Endothelial cell of umbilical vein (primary cell): ENCODE data around the gene NPDC1. TPM values are rescaled to one million over a fixed set of nuclear protein-coding genes. Genes with fewer than 3 reads are reported as not detected.

Experiments
- BruUV-seq: library from RNA; stranded (reverse); fragments of 400-500 nt; replicated peaks from 2 replicates; lab custom pipeline; 2021; lab: Mats Ljungman, UMichigan
- CTCF ChIA-PET: fragments of 300-600, 350-600 bp; sonication (Branson Sonifier 250); formaldehyde crosslinking; loops from one replicate; lab custom pipeline; 2021; ENCODE audit warnings: antibody characterized with exemption, inconsistent platforms; lab: Charles Lee
- POLR2A ChIA-PET: fragments of 300-600, 350-600 bp; sonication (Branson Sonifier 250); formaldehyde crosslinking; loops from one replicate; lab custom pipeline; 2021; ENCODE audit warnings: antibody characterized with exemption, inconsistent platforms; lab: Charles Lee
- DNase-seq: peaks from one replicate; pipeline ENCODE4 v3.0.0-alpha.2; 2011; ENCODE audit warnings: low read depth, low spot score
- FAIRE-seq: peaks from 2 replicates; lab custom pipeline; 2011; peaks lifted over from hg19 to GRCh38; lab: Jason Lieb, UNC
- H2AFZ ChIP-seq: 2 replicates; pipeline ENCODE4 v1.6.0; 2012; ENCODE audit warnings: low read depth, low read length, control low read depth, inconsistent platforms
- H3K27ac ChIP-seq: 2 replicates; pipeline ENCODE4 v1.5.1; 2011; ENCODE audit warnings: low read depth, mild to moderate bottlenecking, control low read depth, low read length, moderate library complexity; ENCODE audit not compliant: insufficient read depth
- H3K27me3 ChIP-seq, 2 experiments: 2 replicates each; pipeline versions ENCODE4 v1.6.0 to v1.6.1; 2011; ENCODE audit warnings: low read length in 2 of 2, mixed read lengths in 1 of 2; ENCODE audit not compliant: control insufficient read depth in 2 of 2, insufficient read depth in 2 of 2
- H3K36me3 ChIP-seq, 2 experiments: 2 replicates in 1 of 2; 3 replicates in 1 of 2; pipeline ENCODE4 v1.5.1; 2011; ENCODE audit warnings: low read length in 2 of 2, mild to moderate bottlenecking in 1 of 2, moderate library complexity in 1 of 2; ENCODE audit not compliant: control insufficient read depth in 2 of 2, insufficient read depth in 2 of 2; ENCODE audit errors: extremely low read depth in 1 of 2
- H3K4me1 ChIP-seq: 3 replicates; pipeline ENCODE4 v1.5.1; 2011; ENCODE audit warnings: mild to moderate bottlenecking, low read length; ENCODE audit not compliant: control insufficient read depth, insufficient read depth; ENCODE audit errors: extremely low read depth
- H3K4me2 ChIP-seq: 2 replicates; pipeline ENCODE4 v1.6.1; 2011; ENCODE audit warnings: low read length, control low read depth, mixed read lengths; ENCODE audit not compliant: insufficient read depth
- H3K4me3 ChIP-seq, 3 experiments: fragments of 200-600 bp in 1 of 3; sonication (generic), shearing (Covaris generic) in 1 of 3; replicated peaks in 1 of 3; 2 replicates each; pipeline ENCODE4 v1.5.1; 2011 to 2016; ENCODE audit warnings: control low read depth in 3 of 3, low read length in 3 of 3, mild to moderate bottlenecking in 2 of 3, inconsistent platforms in 1 of 3, low read depth in 1 of 3, moderate library complexity in 1 of 3; ENCODE audit not compliant: insufficient read depth in 1 of 3
- H3K79me2 ChIP-seq: 2 replicates; pipeline ENCODE4 v1.6.0; 2012; ENCODE audit warnings: low read length, inconsistent platforms; ENCODE audit not compliant: control insufficient read depth, insufficient read depth
- H3K9ac ChIP-seq: replicated peaks from 2 replicates; pipeline ENCODE3; 2011; ENCODE audit warnings: low read length, control low read depth; ENCODE audit not compliant: insufficient read depth; ENCODE audit errors: extremely low read depth
- H3K9me1 ChIP-seq: replicated peaks from 3 replicates; pipeline ENCODE4 v1.6.0; 2011; ENCODE audit warnings: mild to moderate bottlenecking, low read length; ENCODE audit not compliant: control insufficient read depth, insufficient read depth; ENCODE audit errors: extremely low read depth
- H3K9me3 ChIP-seq: replicated peaks from 2 replicates; pipeline ENCODE4 v1.5.1; 2012; ENCODE audit warnings: low read length, inconsistent platforms; ENCODE audit not compliant: control insufficient read depth, insufficient read depth
- H4K20me1 ChIP-seq: replicated peaks from 2 replicates; pipeline ENCODE3; 2011; ENCODE audit warnings: mild to moderate bottlenecking, low read length; ENCODE audit not compliant: control insufficient read depth, insufficient read depth; ENCODE audit errors: extremely low read depth
- CTCF ChIP-seq, 2 donors: IDR thresholded peaks; 1 replicate in 1 of 2; 2 replicates in 1 of 2; pipeline ENCODE4 v1.5.1; 2011; ENCODE audit warnings: low read length in 2 of 2, mild to moderate bottlenecking in 2 of 2, moderate library complexity in 2 of 2, control low read depth in 1 of 2, inconsistent platforms in 1 of 2, low read depth in 1 of 2; ENCODE audit not compliant: insufficient read depth in 1 of 2; ENCODE audit errors: extremely low read depth in 1 of 2
- EZH2 ChIP-seq: IDR thresholded peaks from 2 replicates; pipeline ENCODE4 v1.6.1; 2012; ENCODE audit warnings: borderline replicate concordance, low read depth, mild to moderate bottlenecking, moderate library complexity, low read length, inconsistent platforms; ENCODE audit not compliant: severe bottlenecking
- FOS ChIP-seq: IDR thresholded peaks from 2 replicates; pipeline ENCODE4 v1.6.1; 2011; ENCODE audit warnings: mild to moderate bottlenecking, low read length, moderate library complexity, borderline replicate concordance; ENCODE audit not compliant: insufficient read depth
- GATA2 ChIP-seq: IDR thresholded peaks from 2 replicates; pipeline ENCODE4 v1.7.0; 2011; ENCODE audit warnings: low read depth, mild to moderate bottlenecking, moderate library complexity, mixed read lengths, low read length; ENCODE audit not compliant: insufficient read length, insufficient read depth
- JUN ChIP-seq: IDR thresholded peaks from 2 replicates; pipeline ENCODE4 v1.6.1; 2011; ENCODE audit warnings: borderline replicate concordance, low read depth; ENCODE audit not compliant: insufficient read length, insufficient read depth
- MAX ChIP-seq: IDR thresholded peaks from 2 replicates; pipeline ENCODE4 v1.6.1; 2011; ENCODE audit not compliant: insufficient read depth, insufficient read length
- MYC ChIP-seq: IDR thresholded peaks from one replicate; pipeline ENCODE4 v1.6.1; 2011; ENCODE audit warnings: mild to moderate bottlenecking, low read depth, low read length
- POLR2A ChIP-seq: IDR thresholded peaks from 2 replicates; pipeline ENCODE4 v1.6.1; 2012; ENCODE audit warnings: low read depth, mild to moderate bottlenecking, control low read depth, low read length
- POLR2AphosphoS5 ChIP-seq: IDR thresholded peaks from 2 replicates; pipeline ENCODE4 v1.6.1; 2012; ENCODE audit warnings: low read depth, mild to moderate bottlenecking, control low read depth, low read length, moderate library complexity; ENCODE audit not compliant: insufficient read depth
- dilution Hi-C: fragments of 300-500 bp; cut with MboI; formaldehyde crosslinking; loops from one replicate; pipeline ENCODE4 v1.15.0; 2019; ENCODE audit warnings: low sequenced_read_pairs; ENCODE audit not compliant: extremely low pct_ligation_motif_present
- intact Hi-C: fragments of 100-400 bp; cut with micrococcal nuclease; formaldehyde crosslinking; loops from one replicate; pipeline ENCODE4 v1.10.0; 2022
- polyA plus RNA-seq, 4 experiments: library from polyadenylated mRNA; depleted of rRNA in 3 of 4; stranded (reverse) in 3 of 4; unstranded in 1 of 4; fragments of >200 nt; gene quantifications; 2 replicates each; pipeline versions ENCODE4 v1.2.1 to v1.2.3, GENCODE V29; 2011 to 2012; ENCODE audit warnings: missing spikeins in 1 of 4
- total RNA-seq: library from RNA; stranded (reverse); gene quantifications from 2 replicates; pipeline ENCODE4 v1.2.3, GENCODE V29; 2021

NPDC1 gene
- total and polyA plus RNA-seq, 2 donors (not counting 3 experiments of a cell fraction or from before 2014, with no cell fraction given): 115 to 181 TPM

- dilution Hi-C loops: no loop called here
Observed at GRCh38 chr9:137058521-137059234, 12.7 kb upstream of the NPDC1 start.

GRCh38 chr9:137057545-137057944, 11.6 kb upstream of the NPDC1 start:
- no peaks in the 10 kb centered on the region for H3K9me3 ChIP-seq
- no peak overlapping the region for H2AFZ ChIP-seq
- no peak overlapping the region for H3K4me3 ChIP-seq
- intact Hi-C loops: no loop called here
- POLR2A ChIA-PET: no interaction called here
- dilution Hi-C loops: no loop called here
- H4K20me1 ChIP-seq: no peaks in the 10 kb centered on the region
- H3K9ac ChIP-seq: no peak overlapping the region
- H3K79me2 ChIP-seq: no peaks in the 10 kb centered on the region
- no peak for TF ChIP-seq MAX
- TF ChIP-seq CTCF (IDR thresholded peaks at IDR 0.05; ENCODE audit: extremely low read depth in 1 of 2, insufficient read depth in 1 of 2, low read depth in 1 of 2, low read length in 2 of 2): no peak
- TF ChIP-seq FOS: no peak
- TF ChIP-seq EZH2: no peak
- no peak for TF ChIP-seq POLR2A
- TF ChIP-seq POLR2AphosphoS5: no peak
- TF ChIP-seq JUN: no peak
- TF ChIP-seq GATA2: no peak
- TF ChIP-seq MYC: no peak
- H3K27me3 ChIP-seq: peaks cover 7 to 17% of the 10 kb centered on the region in 2 experiments
- no peaks in the 10 kb centered on the region for H3K36me3 ChIP-seq
- no peak overlapping the region for H3K4me2 ChIP-seq
- H3K9me1 ChIP-seq: no peaks in the 10 kb centered on the region
- FAIRE-seq (no peak), DNase-seq (no peak)
- H3K27ac ChIP-seq: no peak overlapping the region
- H3K4me1 ChIP-seq: no peaks in the 10 kb centered on the region
- BruUV-seq: no TSS peak
- CTCF ChIA-PET: interaction anchor here (2.3 to 7.4 kb wide), 2 partner anchors 8 to 11 kb away, joined by 12 to 50 read pairs; partner anchors contain the start of gene NPDC1

More at GRCh38 chr9:137058521-137059234, 12.7 kb upstream of the NPDC1 start:
- Histone ChIP-seq H3K9me1 (no peaks in the 10 kb centered on the region), H3K79me2 (no peaks in the 10 kb centered on the region), H3K36me3 (no peaks in the 10 kb centered on the region), H3K4me3 (no peak overlapping the region), H3K4me2 (no peak overlapping the region), H3K27me3 (peaks cover 0 to 6% of the 10 kb centered on the region in 2 experiments), H4K20me1 (no peaks in the 10 kb centered on the region), H2AFZ (no peak overlapping the region), H3K4me1 (no peaks in the 10 kb centered on the region), H3K9ac (no peak overlapping the region), H3K9me3 (no peaks in the 10 kb centered on the region), H3K27ac (no peak overlapping the region)
- no peak for DNase-seq
- intact Hi-C loops: no loop called here
- ChIA-PET POLR2A (interaction anchor here (0.6 to 0.7 kb wide), 2 partner anchors 153 to 404 kb away, joined by 3 to 9 read pairs; no protein-coding TSS in a partner anchor), CTCF (interaction anchor here (0.9 to 7.4 kb wide), 5 partner anchors 9 to 178 kb away, joined by 3 to 50 read pairs (median 7); partner anchors contain the start of gene NPDC1)
- TF ChIP-seq POLR2A (no peak), FOS (no peak), JUN (no peak)
- FAIRE-seq: no peak
- BruUV-seq: no TSS peak
